ENCODE measurements around the gene TEKT2. TPM values are rescaled to one million over a fixed set of nuclear protein-coding genes. Genes with fewer than 3 reads are reported as not detected.

The TEKT2 gene
- total RNA-seq, 1 donor from 2014 or later, result 0.98 TPM

DNA sequence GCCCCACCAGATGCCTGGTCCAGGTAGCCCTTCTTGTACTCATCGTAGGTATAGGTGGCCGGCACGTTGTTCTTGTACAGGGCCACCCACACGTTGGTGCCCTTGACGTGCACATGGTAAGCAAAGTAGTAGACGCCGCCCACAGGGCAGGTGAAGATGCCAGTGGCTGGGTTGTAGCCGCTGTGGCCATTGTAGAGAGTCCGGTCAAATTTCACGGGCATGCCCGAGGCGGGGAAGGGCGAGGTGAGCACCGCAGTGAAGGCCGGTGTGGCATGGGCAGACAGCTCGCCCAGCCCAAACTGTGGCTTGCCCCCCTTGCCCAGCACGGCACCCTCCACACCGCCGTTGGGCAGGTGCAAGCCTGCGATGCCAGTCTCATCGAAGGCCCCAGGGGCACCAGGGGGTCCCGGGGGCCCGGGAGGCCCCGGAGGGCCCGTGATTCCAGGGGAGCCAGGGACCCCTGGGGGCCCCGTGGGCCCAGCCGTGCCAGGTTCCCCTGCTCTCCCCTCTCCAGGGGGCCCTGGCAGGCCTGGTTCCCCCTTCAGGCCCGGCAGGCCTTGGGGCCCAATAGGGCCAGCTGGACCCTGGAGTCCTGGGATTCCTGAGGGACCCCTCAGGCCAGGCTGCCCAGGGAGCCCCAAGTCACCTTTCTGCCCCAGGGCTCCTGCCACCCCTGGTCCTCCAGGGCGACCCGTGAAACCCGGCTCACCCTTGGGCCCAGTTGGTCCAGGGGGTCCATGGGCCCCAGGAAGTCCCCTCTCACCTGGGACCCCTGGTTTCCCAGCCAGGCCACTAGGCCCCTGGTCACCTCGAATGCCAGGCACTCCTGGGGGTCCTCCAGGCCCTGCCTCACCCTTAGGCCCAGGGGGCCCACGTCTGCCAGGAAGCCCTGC lies 14.0 kb downstream of the TEKT2 start:
- intact Hi-C loops (cut with DNase I), result loop anchor here (5.0 kb wide), 1 partner anchor 34 kb away; no protein-coding TSS in a partner anchor
- DNase-seq (ENCODE audit: low spot score) (no peak), ATAC-seq (no peak)

DNA sequence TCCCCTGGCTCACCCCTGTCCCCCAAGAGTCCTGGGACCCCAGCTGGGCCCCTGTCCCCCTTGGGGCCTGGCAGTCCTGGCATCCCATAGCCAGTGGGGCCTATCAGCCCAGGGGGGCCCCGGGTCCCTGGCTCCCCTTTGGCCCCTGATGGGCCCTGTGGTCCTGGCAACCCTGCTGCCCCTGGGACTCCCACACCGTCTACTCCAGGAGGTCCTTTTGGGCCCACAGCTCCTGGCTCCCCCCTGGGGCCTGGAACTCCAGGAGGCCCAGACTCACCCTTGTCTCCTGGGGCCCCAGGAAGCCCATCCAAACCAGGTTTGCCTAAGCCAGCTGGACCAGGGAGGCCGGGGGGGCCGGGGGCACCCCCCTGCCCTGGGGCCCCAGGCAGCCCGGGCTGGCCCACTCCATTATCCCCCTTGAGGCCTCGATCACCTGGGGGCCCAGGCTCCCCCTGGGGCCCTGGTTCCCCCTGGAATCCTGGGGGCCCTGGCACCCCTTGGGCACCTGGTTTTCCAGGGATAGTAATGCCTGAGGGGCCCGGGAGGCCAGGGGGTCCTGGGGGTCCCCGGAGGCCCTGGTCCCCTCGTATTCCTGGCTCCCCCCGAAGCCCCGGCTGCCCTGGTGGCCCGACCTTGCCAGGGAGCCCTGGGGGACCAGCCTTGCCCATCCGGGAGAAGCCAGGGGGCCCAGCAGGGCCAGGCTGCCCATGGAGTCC lies 14.9 kb downstream of the TEKT2 start:
- DNase-seq (ENCODE audit: low spot score) (no peak), ATAC-seq (no peak)
- intact Hi-C loops (cut with DNase I), result loop anchor here (5.0 kb wide), 1 partner anchor 33 kb away; no protein-coding TSS in a partner anchor

GRCh38 chr1:36099681-36100341 lies 15.9 kb downstream of the TEKT2 start:
- DNase-seq (ENCODE audit: low spot score) (peak; percentile 91), ATAC-seq (peak; percentile 85)
- intact Hi-C loops (cut with DNase I), result loop anchor here (5.0 kb wide), 1 partner anchor 32 kb away; no protein-coding TSS in a partner anchor

- intact Hi-C loops (cut with DNase I), result no loop called here
- DNase-seq (ENCODE audit: low spot score) (no peak), ATAC-seq (peak; percentile 32)
Measured at GRCh38 chr1:36100376-36100775, 16.5 kb downstream of the TEKT2 start.

- ATAC-seq (no peak), DNase-seq (ENCODE audit: low spot score) (no peak)
- intact Hi-C loops (cut with DNase I), result no loop called here
Measured at GRCh38 chr1:36101546-36101945, 17.7 kb downstream of the TEKT2 start.

- DNase-seq (ENCODE audit: low spot score), result no peak
- no peak for ATAC-seq
- intact Hi-C loops (cut with DNase I), result no loop called here
Measured at GRCh38 chr1:36106269-36106668, 22.4 kb downstream of the TEKT2 start.

GRCh38 chr1:36107394-36107793 lies 23.5 kb downstream of the TEKT2 start:
- intact Hi-C loops (cut with DNase I), result no loop called here
- DNase-seq (ENCODE audit: low spot score) (peak; percentile 83), ATAC-seq (peak; percentile 87)

DNA sequence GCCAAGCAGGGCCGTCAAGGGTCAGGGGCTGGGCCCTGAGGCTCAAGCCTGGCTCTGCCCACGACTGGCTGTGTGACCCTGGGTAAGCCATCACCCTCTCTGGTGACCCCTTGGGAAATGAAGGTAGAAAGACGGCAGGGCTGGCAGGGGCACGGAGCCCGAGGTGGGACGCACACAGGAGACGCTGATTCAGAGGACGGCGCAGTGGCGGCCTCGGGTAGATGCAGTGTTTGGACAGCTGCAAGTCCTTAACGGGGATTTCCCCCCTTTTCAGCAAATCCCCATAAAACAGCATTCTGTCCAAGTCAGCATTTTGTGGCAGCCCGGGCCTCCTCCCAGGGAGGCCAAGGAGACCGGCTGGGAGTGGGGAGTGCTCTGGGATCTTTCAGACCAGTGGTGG lies 24.4 kb downstream of the TEKT2 start:
- intact Hi-C loops (cut with DNase I), result no loop called here
- peak; percentile 74 for ATAC-seq
- peak; percentile 59 for DNase-seq (ENCODE audit: low spot score)

GRCh38 chr1:36109041-36109679 lies 25.3 kb downstream of the TEKT2 start:
- ATAC-seq (peak; percentile 81), DNase-seq (ENCODE audit: low spot score) (no peak)
- intact Hi-C loops (cut with DNase I), result no loop called here

DNA sequence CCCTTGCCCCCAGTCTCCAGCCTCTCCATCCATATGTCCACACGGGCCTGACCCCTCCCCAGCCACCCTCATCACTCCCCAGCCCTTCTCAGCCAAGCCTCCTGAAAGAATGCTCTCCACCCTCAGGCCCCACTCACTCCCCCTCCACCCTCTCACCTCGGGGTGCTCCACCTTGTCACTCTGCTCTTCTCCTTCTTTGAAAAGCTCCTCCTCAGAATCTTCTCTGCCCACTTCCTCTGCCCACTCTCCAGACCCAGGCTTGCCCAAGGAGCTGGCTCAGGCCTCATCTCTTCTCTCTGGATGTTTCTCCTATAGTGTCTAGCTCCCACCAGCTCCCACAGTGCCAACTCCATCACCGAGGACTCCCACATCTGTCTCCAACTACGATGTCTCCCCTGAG lies 27.3 kb downstream of the TEKT2 start:
- DNase-seq (ENCODE audit: low spot score), result no peak
- no peak for ATAC-seq
- intact Hi-C loops (cut with DNase I), result no loop called here

DNA sequence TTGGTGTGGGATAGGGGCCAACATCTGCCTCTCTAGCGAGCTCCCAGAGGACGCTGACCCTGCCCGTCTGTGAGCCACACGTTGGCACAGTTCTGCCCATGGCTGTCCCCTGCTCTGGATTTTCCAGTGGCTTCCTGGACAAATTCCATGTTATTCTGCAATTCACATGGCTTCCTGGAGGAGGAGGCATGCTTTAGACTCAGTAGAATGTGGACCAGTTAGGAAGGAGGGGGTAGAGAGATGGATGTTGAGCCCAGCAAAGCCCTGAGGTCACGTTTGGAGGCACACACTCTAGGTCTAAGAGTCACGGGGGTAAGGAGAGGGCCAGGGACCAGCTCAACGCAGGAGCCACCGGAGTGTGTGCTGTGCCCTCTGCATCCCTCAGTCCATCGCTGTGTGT lies 28.9 kb downstream of the TEKT2 start:
- intact Hi-C loops (cut with DNase I), result no loop called here
- no peak for DNase-seq (ENCODE audit: low spot score)
- no peak for ATAC-seq

GRCh38 chr1:36114371-36114770 lies 30.5 kb downstream of the TEKT2 start:
- ATAC-seq (no peak), DNase-seq (ENCODE audit: low spot score) (no peak)
- intact Hi-C loops (cut with DNase I), result no loop called here

- intact Hi-C loops (cut with DNase I), result no loop called here
- no peak for DNase-seq (ENCODE audit: low spot score)
- peak; percentile 64 for ATAC-seq
Measured at GRCh38 chr1:36115200-36115669, 31.3 kb downstream of the TEKT2 start.

- ATAC-seq, result peak; percentile 65
- intact Hi-C loops (cut with DNase I), result no loop called here
Measured at GRCh38 chr1:36115931-36116330, 32.0 kb downstream of the TEKT2 start.

GRCh38 chr1:36116901-36117300 lies 33.0 kb downstream of the TEKT2 start:
- DNase-seq (ENCODE audit: low spot score), result no peak
- no peak for ATAC-seq
- intact Hi-C loops (cut with DNase I), result no loop called here

More at GRCh38 chr1:36115931-36116330, 32.0 kb downstream of the TEKT2 start:
- DNase-seq (ENCODE audit: low spot score), result no peak

DNA sequence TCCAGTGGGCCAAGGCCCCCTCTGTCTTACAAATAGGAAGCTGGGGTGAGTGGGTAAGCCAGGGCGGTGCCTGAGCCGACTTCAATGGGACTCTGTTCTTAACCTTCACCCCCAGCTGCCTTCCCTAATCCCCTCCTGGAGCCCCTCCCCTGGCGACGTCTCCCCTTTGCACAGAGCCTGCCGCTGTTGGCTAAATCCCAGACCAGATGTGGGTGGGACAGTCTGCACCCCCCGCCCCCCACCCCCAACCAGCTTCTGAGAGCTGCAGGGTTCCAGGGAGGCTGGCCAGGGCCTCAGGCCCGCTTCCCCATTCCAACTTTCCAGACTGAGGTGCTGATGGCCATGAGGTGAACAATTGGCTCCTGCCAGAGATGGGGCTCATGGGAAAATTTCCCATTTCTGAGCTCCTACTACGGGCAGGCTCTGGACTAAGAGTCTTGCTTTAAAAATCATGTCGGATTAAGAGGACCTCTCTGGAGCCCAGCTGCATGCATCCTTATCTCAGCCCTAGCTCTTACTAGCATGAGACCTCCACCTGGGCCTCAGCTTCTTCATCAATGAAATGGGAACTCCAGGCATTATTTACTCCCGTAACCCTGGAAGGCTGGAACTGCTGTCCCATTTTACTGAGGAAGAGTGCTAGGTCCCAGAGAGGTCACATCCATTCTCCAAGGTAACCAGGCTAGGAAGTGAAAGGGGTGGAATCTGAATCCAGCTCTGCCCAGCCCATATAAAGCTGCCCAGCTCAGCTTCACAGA lies 34.7 kb downstream of the TEKT2 start:
- intact Hi-C loops (cut with DNase I), result no loop called here
- ATAC-seq (no peak), DNase-seq (ENCODE audit: low spot score) (no peak)

DNA sequence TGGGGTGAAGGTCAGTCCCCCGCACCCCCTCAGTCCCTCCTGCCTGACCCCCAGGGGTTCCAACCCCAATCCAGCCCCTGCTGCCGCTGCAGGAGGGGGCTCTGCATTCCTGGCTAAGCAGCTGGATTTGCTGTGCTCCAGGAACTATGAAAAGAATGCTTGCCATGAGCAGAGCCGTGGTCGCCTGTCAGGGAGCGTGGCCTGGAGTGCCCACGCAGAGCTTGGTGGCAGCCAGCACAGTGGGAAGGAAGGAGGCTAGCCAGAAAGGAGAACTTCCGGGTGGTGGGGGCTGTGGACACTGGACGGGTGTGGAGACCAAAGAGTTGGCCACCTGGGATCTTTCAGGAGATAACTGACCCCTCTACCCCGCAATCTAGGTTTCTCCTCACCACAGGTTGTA lies 35.6 kb downstream of the TEKT2 start:
- ATAC-seq (no peak), DNase-seq (ENCODE audit: low spot score) (no peak)
- intact Hi-C loops (cut with DNase I), result no loop called here
